ENCODE results near the gene BID. TPM values are rescaled to one million over a fixed set of nuclear protein-coding genes. Genes with fewer than 3 reads are reported as not detected.

Gene BID
- total RNA-seq, 1 donor from 2014 or later: 35.1 TPM

- Histone ChIP-seq H2AFZ (ENCODE audit: low read depth, low read length) (no peak overlapping the region), H3K4me3 (ENCODE audit: insufficient read depth, low read depth, low read length) (no peak overlapping the region), H3K4me1 (ENCODE audit: insufficient read depth, low read length) (no peaks in the 10 kb centered on the region), H3K9ac (ENCODE audit: low read length) (no peak overlapping the region), H4K20me1 (ENCODE audit: insufficient read depth, low read length) (no peaks in the 10 kb centered on the region), H3K36me3 (ENCODE audit: insufficient read depth, low read length) (peaks cover 2% of the 10 kb centered on the region), H3K4me2 (ENCODE audit: low read length) (no peak overlapping the region), H3K79me2 (ENCODE audit: insufficient read depth, low read length) (no peaks in the 10 kb centered on the region), H3K27me3 (ENCODE audit: insufficient read depth, low read length) (no peaks in the 10 kb centered on the region), H3K27ac (ENCODE audit: low read depth, low read length) (no peak overlapping the region), H3K9me3 (ENCODE audit: insufficient read depth, low read depth, low read length) (no peaks in the 10 kb centered on the region)
- H3K36me3 Mint-ChIP-seq (ENCODE audit: low read depth, unreplicated experiment): peaks cover 14% of the 10 kb centered on the region
- H3K4me1 Mint-ChIP-seq (ENCODE audit: low read depth, unreplicated experiment): no peaks in the 10 kb centered on the region
- FAIRE-seq (no peak), DNase-seq (ENCODE audit: low read depth) (no peak)
- no peaks in the 10 kb centered on the region for H3K9me3 Mint-ChIP-seq (ENCODE audit: unreplicated experiment)
- no peak overlapping the region for H3K27ac Mint-ChIP-seq (ENCODE audit: unreplicated experiment)
- no peak overlapping the region for H3K4me3 Mint-ChIP-seq (ENCODE audit: unreplicated experiment)
- no peaks in the 10 kb centered on the region for H3K27me3 Mint-ChIP-seq (ENCODE audit: low read depth, unreplicated experiment)
- TF ChIP-seq CTCF (IDR thresholded peaks at IDR 0.05; ENCODE audit: insufficient read depth, low read depth, low read length): no peak
- TF ChIP-seq EZH2 (IDR thresholded peaks at IDR 0.05; ENCODE audit: insufficient read depth, low read length): no peak
Measured at GRCh38 chr22:17822087-17822486, 47.8 kb upstream of the BID start.

DNA sequence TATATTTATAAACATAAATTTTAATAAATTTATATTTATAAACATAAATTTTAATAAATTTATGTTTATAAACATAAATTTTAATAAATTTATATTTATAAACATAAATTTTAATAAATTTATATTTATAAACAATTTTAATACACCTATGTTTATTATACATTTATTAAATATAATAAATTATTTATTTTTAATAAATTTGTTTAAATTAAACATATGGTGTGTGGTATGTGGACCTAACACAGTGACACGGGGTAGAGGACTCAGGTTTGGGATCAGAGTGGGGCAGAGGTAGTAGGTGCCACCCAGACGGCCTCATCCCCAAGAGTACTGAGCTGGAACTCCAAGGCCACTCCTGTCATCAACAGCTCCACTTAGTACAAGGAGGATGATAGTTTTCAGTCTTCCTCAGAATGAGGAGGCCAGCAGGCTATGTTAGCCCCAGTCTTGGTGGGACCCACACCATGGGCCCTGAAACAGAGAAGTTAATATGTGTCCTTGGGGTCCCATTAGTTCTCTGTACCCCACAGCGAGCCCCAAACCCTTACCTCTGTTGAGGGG is 46.7 kb upstream of the BID start:
- Mint-ChIP-seq H3K4me1 (ENCODE audit: low read depth, unreplicated experiment) (no peaks in the 10 kb centered on the region), H3K9me3 (ENCODE audit: unreplicated experiment) (no peaks in the 10 kb centered on the region), H3K27ac (ENCODE audit: unreplicated experiment) (no peak overlapping the region), H3K36me3 (ENCODE audit: low read depth, unreplicated experiment) (peaks cover 13% of the 10 kb centered on the region), H3K4me3 (ENCODE audit: unreplicated experiment) (no peak overlapping the region), H3K27me3 (ENCODE audit: low read depth, unreplicated experiment) (no peaks in the 10 kb centered on the region)
- FAIRE-seq (no peak), DNase-seq (ENCODE audit: low read depth) (no peak)
- Histone ChIP-seq H3K27me3 (ENCODE audit: insufficient read depth, low read length) (no peaks in the 10 kb centered on the region), H3K4me2 (ENCODE audit: low read length) (no peak overlapping the region), H3K9ac (ENCODE audit: low read length) (no peak overlapping the region), H2AFZ (ENCODE audit: low read depth, low read length) (no peak overlapping the region), H3K4me3 (ENCODE audit: insufficient read depth, low read depth, low read length) (no peak overlapping the region), H3K79me2 (ENCODE audit: insufficient read depth, low read length) (no peaks in the 10 kb centered on the region), H3K36me3 (ENCODE audit: insufficient read depth, low read length) (peaks cover 2% of the 10 kb centered on the region), H3K27ac (ENCODE audit: low read depth, low read length) (no peak overlapping the region), H4K20me1 (ENCODE audit: insufficient read depth, low read length) (no peaks in the 10 kb centered on the region), H3K9me3 (ENCODE audit: insufficient read depth, low read depth, low read length) (no peaks in the 10 kb centered on the region), H3K4me1 (ENCODE audit: insufficient read depth, low read length) (no peaks in the 10 kb centered on the region)
- TF ChIP-seq CTCF (IDR thresholded peaks at IDR 0.05; ENCODE audit: insufficient read depth, low read depth, low read length) (no peak), EZH2 (IDR thresholded peaks at IDR 0.05; ENCODE audit: insufficient read depth, low read length) (no peak)

DNA sequence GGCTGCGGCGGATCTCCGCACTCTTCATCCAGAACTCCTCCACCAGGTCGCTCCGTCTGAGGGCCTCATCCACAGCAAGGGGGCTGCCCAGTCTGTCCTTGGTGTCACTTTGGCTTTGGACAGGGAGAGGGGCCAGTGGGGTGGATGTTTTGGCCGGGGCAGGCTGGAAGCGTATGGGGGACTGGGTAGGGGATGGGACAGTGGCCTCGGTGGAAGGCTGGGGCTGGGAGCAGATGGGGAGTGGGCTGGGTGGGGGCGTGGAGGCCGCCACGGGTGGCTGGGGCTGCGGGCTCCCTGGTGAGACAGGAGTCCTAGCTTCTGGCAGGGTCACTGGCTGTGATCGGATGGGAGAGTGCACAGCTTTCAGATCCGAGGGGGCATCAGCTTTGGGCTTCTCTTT is 44.4 kb upstream of the BID start:
- Histone ChIP-seq H3K36me3 (ENCODE audit: insufficient read depth, low read length) (no peaks in the 10 kb centered on the region), H3K27me3 (ENCODE audit: insufficient read depth, low read length) (no peaks in the 10 kb centered on the region), H3K79me2 (ENCODE audit: insufficient read depth, low read length) (no peaks in the 10 kb centered on the region), H3K4me3 (ENCODE audit: insufficient read depth, low read depth, low read length) (no peak overlapping the region), H4K20me1 (ENCODE audit: insufficient read depth, low read length) (no peaks in the 10 kb centered on the region), H2AFZ (ENCODE audit: low read depth, low read length) (no peak overlapping the region), H3K9me3 (ENCODE audit: insufficient read depth, low read depth, low read length) (no peaks in the 10 kb centered on the region), H3K4me2 (ENCODE audit: low read length) (no peak overlapping the region), H3K9ac (ENCODE audit: low read length) (no peak overlapping the region), H3K4me1 (ENCODE audit: insufficient read depth, low read length) (no peaks in the 10 kb centered on the region), H3K27ac (ENCODE audit: low read depth, low read length) (no peak overlapping the region)
- H3K36me3 Mint-ChIP-seq (ENCODE audit: low read depth, unreplicated experiment): peaks cover 24% of the 10 kb centered on the region
- FAIRE-seq (no peak), DNase-seq (ENCODE audit: low read depth) (no peak)
- no peak overlapping the region for H3K4me3 Mint-ChIP-seq (ENCODE audit: unreplicated experiment)
- H3K4me1 Mint-ChIP-seq (ENCODE audit: low read depth, unreplicated experiment): no peaks in the 10 kb centered on the region
- no peaks in the 10 kb centered on the region for H3K9me3 Mint-ChIP-seq (ENCODE audit: unreplicated experiment)
- H3K27me3 Mint-ChIP-seq (ENCODE audit: low read depth, unreplicated experiment): no peaks in the 10 kb centered on the region
- no peak for TF ChIP-seq EZH2 (IDR thresholded peaks at IDR 0.05; ENCODE audit: insufficient read depth, low read length)
- TF ChIP-seq CTCF (IDR thresholded peaks at IDR 0.05; ENCODE audit: insufficient read depth, low read depth, low read length): no peak
- H3K27ac Mint-ChIP-seq (ENCODE audit: unreplicated experiment): no peak overlapping the region
